Thyroid gland (tissue), 4 donors: ENCODE data around the gene PTPN21. TPM values are rescaled to one million over a fixed set of nuclear protein-coding genes. Genes with fewer than 3 reads are reported as not detected.
A peak's percentile ranks its signal among the peaks of the same experiment; 100 is the strongest.

ENCODE experiments used
- DNase-seq, 2 donors: peaks; one replicate each; pipeline ENCODE4 v3.0.0-alpha.2; 2019
- H3K27ac ChIP-seq, 3 donors: fragments of 200-600 bp; sonication (generic); 1 replicate in 2 of 3; 2 replicates in 1 of 3; pipeline ENCODE4 v1.5.1; 2016 to 2019; ENCODE audit warnings: mild to moderate bottlenecking in 1 of 3, moderate library complexity in 1 of 3
- H3K27me3 ChIP-seq: fragments of 200-600 bp; sonication (generic); one replicate; pipeline ENCODE4 v1.5.1; 2019
- H3K36me3 ChIP-seq, 2 donors: fragments of 200-600 bp; sonication (generic); one replicate each; pipeline ENCODE4 v1.5.1; 2016 to 2019
- H3K4me1 ChIP-seq, 2 donors: fragments of 200-600 bp; sonication (generic); one replicate each; pipeline ENCODE4 v1.5.1; 2017 to 2019
- H3K4me3 ChIP-seq, 3 donors: fragments of 200-600 bp; sonication (generic); replicated peaks in 1 of 3; 1 replicate in 2 of 3; 2 replicates in 1 of 3; pipeline ENCODE4 v1.5.1; 2016; ENCODE audit warnings: mild to moderate bottlenecking in 1 of 3
- H3K9me3 ChIP-seq: fragments of 200-600 bp; sonication (generic); one replicate; pipeline ENCODE4 v1.5.1; 2017
- POLR2A ChIP-seq, 2 donors: fragments of 450-650 bp; IDR thresholded peaks; one replicate each; pipeline ENCODE4 v1.6.1; 2017; ENCODE audit warnings: antibody characterized with exemption in 2 of 2, mild to moderate bottlenecking in 2 of 2, moderate library complexity in 1 of 2
- WGBS, 2 donors: methylation state at CpG; one replicate each; pipeline ENCODE4 v1.1.5; 2017; 5-methylcytosine and 5-hydroxymethylcytosine counted together
- intact Hi-C: fragments of 100-400 bp; cut with DNase I; formaldehyde crosslinking; loops from one replicate; pipeline ENCODE4 v1.15.1; 2023
- total RNA-seq, 4 donors: library from RNA; depleted of rRNA; stranded (reverse); fragments of >200 nt; gene quantifications; one replicate each; pipeline ENCODE4 v1.2.3, GENCODE V29; 2016
- TF ChIP-seq, protein P1 (sequence below), 6 experiments: fragments of 200-600 bp in 3 of 6; fragments of 450-650 bp in 3 of 6; sonication (generic) in 3 of 6; IDR thresholded peaks; one replicate each; pipeline ENCODE4 v1.5.1; 2016 to 2019; ENCODE audit warnings: antibody characterized with exemption in 6 of 6, mild to moderate bottlenecking in 2 of 6, inconsistent platforms in 1 of 6, moderate library complexity in 1 of 6

Gene PTPN21
- total RNA-seq, 4 donors from 2014 or later = 32.2 to 40.0 (median 36.1) TPM

- DNase-seq = peak; percentile 80 to 82
- intact Hi-C loops = loop anchor here (10.0 kb wide), 1 partner anchor 166 kb away; the partner anchor contains the start of gene SPATA7
- H3K36me3 ChIP-seq = peaks cover 0 to 6% of the 10 kb centered on the region in 2 donors
- peaks cover 27 to 44% of the 10 kb centered on the region in 2 donors for H3K4me1 ChIP-seq
- H3K4me3 ChIP-seq = peak overlapping the region; percentile 31 to 58 (median 37)
- no peaks in the 10 kb centered on the region for H3K27me3 ChIP-seq
- peak overlapping the region; percentile 51 to 82 (median 71) for H3K27ac ChIP-seq
- TF ChIP-seq POLR2A (IDR thresholded peaks at IDR 0.05) = peak in 1 of 2 donors; percentile 47
- TF ChIP-seq, protein P1, sequence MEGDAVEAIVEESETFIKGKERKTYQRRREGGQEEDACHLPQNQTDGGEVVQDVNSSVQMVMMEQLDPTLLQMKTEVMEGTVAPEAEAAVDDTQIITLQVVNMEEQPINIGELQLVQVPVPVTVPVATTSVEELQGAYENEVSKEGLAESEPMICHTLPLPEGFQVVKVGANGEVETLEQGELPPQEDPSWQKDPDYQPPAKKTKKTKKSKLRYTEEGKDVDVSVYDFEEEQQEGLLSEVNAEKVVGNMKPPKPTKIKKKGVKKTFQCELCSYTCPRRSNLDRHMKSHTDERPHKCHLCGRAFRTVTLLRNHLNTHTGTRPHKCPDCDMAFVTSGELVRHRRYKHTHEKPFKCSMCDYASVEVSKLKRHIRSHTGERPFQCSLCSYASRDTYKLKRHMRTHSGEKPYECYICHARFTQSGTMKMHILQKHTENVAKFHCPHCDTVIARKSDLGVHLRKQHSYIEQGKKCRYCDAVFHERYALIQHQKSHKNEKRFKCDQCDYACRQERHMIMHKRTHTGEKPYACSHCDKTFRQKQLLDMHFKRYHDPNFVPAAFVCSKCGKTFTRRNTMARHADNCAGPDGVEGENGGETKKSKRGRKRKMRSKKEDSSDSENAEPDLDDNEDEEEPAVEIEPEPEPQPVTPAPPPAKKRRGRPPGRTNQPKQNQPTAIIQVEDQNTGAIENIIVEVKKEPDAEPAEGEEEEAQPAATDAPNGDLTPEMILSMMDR (IDR thresholded peaks at IDR 0.05) = peak in 4 of 6 experiments; percentile 29 to 60 (median 36)
- 7% methylated on average over 33 to 41 of the region's 50 CpGs for WGBS, 2 donors
- H3K9me3 ChIP-seq = no peaks in the 10 kb centered on the region
Observed at GRCh38 chr14:88551094-88551870, 3.5 kb downstream of the PTPN21 start.

GRCh38 chr14:88550078-88550477 is 4.7 kb downstream of the PTPN21 start:
- peaks cover 0 to 6% of the 10 kb centered on the region in 2 donors for H3K36me3 ChIP-seq

DNA sequence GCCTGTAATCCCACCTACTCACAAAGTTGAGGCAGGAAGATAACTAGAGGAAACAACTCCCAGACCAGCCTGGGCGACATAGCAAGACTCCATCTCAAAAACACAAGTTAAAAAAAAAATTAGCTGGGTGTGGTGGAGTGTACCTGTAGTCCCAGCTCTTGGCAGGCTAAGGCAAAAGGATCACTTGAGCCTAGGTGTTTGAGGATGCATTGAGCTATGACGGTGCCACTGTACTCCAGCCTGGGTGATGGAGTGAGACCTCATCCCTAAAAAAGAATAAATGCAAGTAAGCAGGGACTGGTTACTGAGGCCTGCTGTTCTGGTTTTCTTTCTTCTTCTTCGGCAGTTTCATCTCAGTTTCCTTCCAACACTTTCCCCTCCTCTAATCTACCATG is 7.4 kb downstream of the PTPN21 start:
- intact Hi-C loops = no loop called here
- 27 to 66% methylated on average over 3 of the region's 3 CpGs for WGBS, 2 donors
- Histone ChIP-seq H3K9me3 (no peaks in the 10 kb centered on the region), H3K27me3 (no peaks in the 10 kb centered on the region), H3K4me3 (no peak overlapping the region), H3K36me3 (peaks cover 0 to 6% of the 10 kb centered on the region in 2 donors), H3K27ac (peak overlapping the region; percentile 59 to 70 (median 60)), H3K4me1 (peaks cover 46 to 68% of the 10 kb centered on the region in 2 donors)
- DNase-seq = peak; percentile 74 to 86
- no peak for TF ChIP-seq POLR2A (IDR thresholded peaks at IDR 0.05)
- TF ChIP-seq, protein P1 (IDR thresholded peaks at IDR 0.05) = no peak

More at GRCh38 chr14:88550078-88550477, 4.7 kb downstream of the PTPN21 start:
- Histone ChIP-seq H3K27me3 (no peaks in the 10 kb centered on the region), H3K9me3 (no peaks in the 10 kb centered on the region), H3K27ac (peak overlapping the region in 1 of 3 donors; percentile 71), H3K4me3 (no peak overlapping the region), H3K4me1 (peaks cover 33 to 49% of the 10 kb centered on the region in 2 donors)
- TF ChIP-seq POLR2A (IDR thresholded peaks at IDR 0.05) = no peak
- TF ChIP-seq, protein P1 (IDR thresholded peaks at IDR 0.05) = no peak
- WGBS, 2 donors = 95 to 97% methylated on average over 9 to 15 of the region's 15 CpGs
- intact Hi-C loops = loop anchor here (10.0 kb wide), 1 partner anchor 165 kb away; the partner anchor contains the start of gene SPATA7
- no peak for DNase-seq

- no peak for TF ChIP-seq POLR2A (IDR thresholded peaks at IDR 0.05)
- TF ChIP-seq, protein P1 (IDR thresholded peaks at IDR 0.05) = no peak
- peak overlapping the region; percentile 21 to 60 (median 59) for H3K27ac ChIP-seq
- H3K4me3 ChIP-seq = no peak overlapping the region
- no peaks in the 10 kb centered on the region for H3K27me3 ChIP-seq
- 65 to 83% methylated on average over 4 of the region's 4 CpGs for WGBS, 2 donors
- peaks cover 0 to 6% of the 10 kb centered on the region in 2 donors for H3K36me3 ChIP-seq
- H3K4me1 ChIP-seq = peaks cover 46 to 65% of the 10 kb centered on the region in 2 donors
- intact Hi-C loops = no loop called here
- no peaks in the 10 kb centered on the region for H3K9me3 ChIP-seq
- no peak for DNase-seq
Observed at GRCh38 chr14:88546621-88547385, 8.0 kb downstream of the PTPN21 start.
